Measurements from ENCODE around the gene PRLR.

DNA sequence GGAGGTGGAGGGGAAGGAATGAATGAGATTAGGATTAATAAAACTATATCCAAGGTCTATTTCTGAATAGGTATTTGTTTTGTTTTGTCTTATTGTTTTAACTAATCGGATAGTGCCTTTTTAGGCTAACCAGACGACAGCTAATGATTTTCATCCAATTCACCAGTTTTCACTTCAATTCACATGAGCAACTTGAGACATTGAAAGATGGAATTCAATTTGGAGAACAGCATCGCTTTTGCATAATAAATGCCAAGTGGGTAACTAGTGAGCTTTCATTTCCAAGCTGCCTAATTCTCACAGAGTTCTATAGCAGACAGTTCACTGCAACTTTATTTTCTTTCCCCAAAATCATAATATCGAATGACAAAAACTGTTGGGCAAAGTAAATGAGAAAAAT is 187.5 kb downstream of the PRLR start:
- no peak for TF ChIP-seq CTCF (conservative IDR thresholded peaks at IDR 0.05)
- TF ChIP-seq ZFX (IDR thresholded peaks at IDR 0.05), result no peak

Measured in C4-2B (cell line).